ENCODE data around the gene LYZL4.

GRCh38 chr3:42450567-42450966, 40.2 kb upstream of the LYZL4 start:
- TF ChIP-seq CTCF (IDR thresholded peaks at IDR 0.05; ENCODE audit: low read depth, low read length, missing input control) (no peak), RAD21 (IDR thresholded peaks at IDR 0.05) (no peak), HNF4G (IDR thresholded peaks at IDR 0.05) (no peak), FOXA1 (IDR thresholded peaks at IDR 0.05) (no peak), EGR1 (IDR thresholded peaks at IDR 0.05; ENCODE audit: low read depth in 2 of 2) (no peak), TAF1 (conservative IDR thresholded peaks at IDR 0.05) (no peak), REST (IDR thresholded peaks at IDR 0.05) (no peak), FOXA2 (IDR thresholded peaks at IDR 0.05) (no peak), HNF4A (conservative IDR thresholded peaks at IDR 0.05) (no peak), GABPA (IDR thresholded peaks at IDR 0.05 in 1 of 2, conservative IDR thresholded peaks at IDR 0.05 in 1 of 2) (no peak), SP1 (IDR thresholded peaks at IDR 0.05) (no peak), YY1 (IDR thresholded peaks at IDR 0.05) (no peak)
- TF ChIP-seq, protein P1, sequence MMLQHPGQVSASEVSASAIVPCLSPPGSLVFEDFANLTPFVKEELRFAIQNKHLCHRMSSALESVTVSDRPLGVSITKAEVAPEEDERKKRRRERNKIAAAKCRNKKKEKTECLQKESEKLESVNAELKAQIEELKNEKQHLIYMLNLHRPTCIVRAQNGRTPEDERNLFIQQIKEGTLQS (IDR thresholded peaks at IDR 0.05) = no peak

Measured in liver (tissue), 3 donors.